HG03469 (cell line): ENCODE results near the gene THBD.

ENCODE experiments used
- ATAC-seq: cut with Tn5 transposase; IDR thresholded peaks from one replicate; pipeline ENCODE4 v1.9.1; 2021; ENCODE audit warnings: mild to moderate bottlenecking, moderate library complexity, moderate number of reproducible peaks; ENCODE audit not compliant: unreplicated experiment

Gene THBD

GRCh38 chr20:23063581-23063980 lies 14.1 kb upstream of the THBD start:
- ATAC-seq: no peak

GRCh38 chr20:23063168-23063567 lies 13.7 kb upstream of the THBD start:
- no peak for ATAC-seq

GRCh38 chr20:23062632-23063031 lies 13.2 kb upstream of the THBD start:
- ATAC-seq: no peak

DNA sequence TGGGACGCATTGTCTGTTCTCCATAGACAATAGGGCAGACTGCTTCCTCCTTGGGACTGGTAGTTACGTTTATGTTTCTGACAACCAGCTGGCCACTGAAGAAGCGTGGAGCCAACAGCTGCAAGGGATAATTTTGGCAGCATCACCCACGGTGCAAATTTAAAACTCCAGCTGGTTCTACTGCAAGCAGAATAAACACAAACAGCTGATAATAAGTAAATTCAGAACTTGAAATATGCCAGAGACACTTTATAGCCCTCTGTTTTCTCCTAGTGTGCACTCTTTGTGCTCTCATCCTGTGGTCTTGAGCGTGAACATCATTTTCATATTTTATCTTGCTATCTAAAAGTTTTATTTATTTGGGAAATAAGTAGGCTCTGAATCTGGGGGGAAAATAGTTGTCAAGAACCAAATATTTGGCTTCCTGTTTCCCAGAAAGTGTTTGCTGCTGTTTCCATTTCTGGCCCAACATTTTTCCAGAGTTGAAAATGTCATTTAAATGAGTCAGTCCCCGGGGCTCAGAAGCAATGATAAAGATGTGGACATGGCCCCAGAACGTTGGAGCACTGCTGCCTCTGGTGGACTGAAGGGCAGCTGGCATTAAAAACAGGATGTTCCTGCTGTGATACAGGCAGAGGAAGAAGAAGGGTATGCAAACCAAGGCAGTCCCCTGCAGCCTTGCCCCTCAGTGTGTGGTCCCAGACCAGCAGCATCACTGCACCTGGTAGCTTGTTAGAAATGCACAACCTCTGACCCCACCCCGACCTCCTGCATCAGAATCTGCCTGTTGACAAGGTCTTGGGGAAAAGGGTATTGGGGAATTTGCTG lies 12.5 kb upstream of the THBD start:
- ATAC-seq: no peak

DNA sequence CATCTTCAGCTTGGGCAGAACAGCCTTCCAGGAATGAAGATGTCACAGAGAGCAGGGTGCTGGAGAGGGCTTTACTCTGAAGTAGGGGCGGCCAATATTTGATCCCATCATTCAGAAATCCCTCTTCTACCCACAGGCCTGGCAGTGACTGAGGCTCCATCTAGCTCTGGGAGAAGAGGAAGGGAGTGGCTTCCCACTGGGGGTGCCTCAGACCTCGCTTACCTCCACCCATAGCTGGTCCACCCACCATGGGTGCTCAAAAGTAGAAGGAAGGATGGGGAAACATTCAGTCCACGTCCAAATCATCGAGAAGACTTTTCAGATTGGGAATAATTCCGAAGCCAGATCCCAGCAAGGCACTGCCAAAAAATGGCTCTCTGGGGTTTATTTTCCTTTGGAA lies 11.8 kb upstream of the THBD start:
- ATAC-seq: no peak

DNA sequence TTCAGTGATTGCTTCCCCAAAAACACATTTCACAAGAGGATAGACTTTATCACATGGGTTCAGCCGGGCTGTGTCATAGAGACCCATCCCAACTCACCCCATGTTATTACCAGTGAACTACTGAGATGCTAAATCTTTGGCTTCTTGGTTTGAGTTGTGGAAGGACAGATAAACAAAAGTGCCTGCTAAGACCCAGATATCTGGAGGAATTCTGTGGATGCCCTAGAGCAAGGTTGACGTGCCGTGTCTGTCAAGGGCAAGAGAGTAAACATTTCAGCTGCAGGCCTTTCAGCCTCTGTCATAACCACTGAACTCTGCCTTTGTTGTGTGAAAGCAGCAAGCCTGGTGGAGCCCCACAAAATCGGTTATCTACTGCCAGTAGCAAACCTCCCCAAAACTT lies 11.2 kb upstream of the THBD start:
- no peak for ATAC-seq

DNA sequence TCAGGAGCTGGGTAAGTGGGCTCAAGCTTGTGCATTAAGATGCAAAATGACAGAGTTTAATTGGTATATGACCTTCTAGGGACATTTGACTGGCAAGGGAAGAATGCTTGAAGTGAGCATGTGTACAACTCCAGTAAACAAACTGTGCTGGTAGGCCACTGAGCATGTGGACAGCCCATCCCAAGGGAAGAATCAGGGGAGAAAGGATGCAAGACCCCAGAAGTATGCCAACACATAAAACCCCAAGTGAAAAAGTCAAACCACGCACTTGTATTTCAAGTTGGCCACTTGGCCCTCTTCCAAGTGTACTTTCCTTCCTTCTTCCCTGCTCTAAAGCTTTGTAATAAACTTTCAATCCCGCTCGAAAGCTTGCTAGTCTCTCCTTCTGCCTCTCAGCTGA lies 10.4 kb upstream of the THBD start:
- no peak for ATAC-seq

DNA sequence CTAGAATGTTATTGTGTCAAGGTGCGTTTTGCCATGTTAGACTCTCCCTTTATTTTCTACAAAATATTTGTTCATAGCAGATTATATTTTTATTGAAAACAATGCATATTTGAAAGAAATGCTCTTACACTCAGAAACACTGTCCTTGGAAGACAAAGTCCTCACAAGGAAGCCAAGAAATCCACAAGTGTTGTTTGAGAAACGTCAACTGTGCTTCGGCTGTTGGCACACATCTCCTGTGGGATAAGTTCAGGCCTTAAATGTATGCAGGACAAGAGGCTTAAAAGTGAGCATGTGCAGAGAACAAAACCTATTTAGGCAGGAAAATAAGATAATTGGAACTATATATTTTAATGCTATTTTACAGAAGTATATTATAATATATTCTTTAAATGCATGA lies 9.5 kb upstream of the THBD start:
- ATAC-seq: no peak

DNA sequence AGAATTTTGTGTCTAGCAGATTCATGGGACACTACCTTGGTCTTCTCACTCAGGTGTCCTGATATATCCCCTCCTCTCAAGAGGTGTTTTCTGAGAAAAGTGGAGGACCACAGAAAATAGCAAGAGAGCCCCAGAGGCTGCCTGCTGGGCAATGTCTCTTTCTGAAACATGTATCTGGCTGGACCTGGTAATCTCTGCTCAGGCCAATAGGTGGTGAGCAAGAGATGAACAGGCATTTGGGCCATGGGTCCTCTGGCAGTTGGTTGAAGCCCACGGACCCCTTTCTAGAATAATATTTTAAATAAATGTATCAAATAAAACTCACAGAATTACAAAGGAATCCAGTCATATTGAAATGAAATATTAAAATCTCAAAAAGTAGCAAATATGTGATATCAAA lies 8.8 kb upstream of the THBD start:
- no peak for ATAC-seq

DNA sequence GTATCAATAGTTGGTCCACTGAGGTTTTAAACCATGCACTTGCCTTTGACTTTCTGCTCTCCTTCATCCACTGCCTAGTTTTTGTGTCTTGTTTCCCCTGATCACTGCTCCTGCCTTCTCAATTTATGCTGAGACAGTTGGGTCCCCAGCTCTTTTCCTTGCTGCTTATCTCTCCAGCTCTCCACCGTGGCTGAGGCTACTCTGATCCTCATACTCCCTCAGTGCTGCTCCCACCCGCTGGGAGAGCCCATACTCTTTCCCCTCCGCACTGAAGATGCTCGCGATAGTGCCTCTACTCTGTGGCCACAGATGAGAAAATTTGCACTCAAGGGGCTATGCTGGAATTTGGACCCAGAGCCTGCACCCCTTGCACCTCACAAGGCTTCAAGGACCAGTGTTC lies 3.4 kb upstream of the THBD start:
- ATAC-seq: no peak

GRCh38 chr20:23050847-23051627 lies 1.6 kb upstream of the THBD start:
- no peak for ATAC-seq

- ATAC-seq: no peak
Measured at GRCh38 chr20:23050076-23050838, 785 bp upstream of the THBD start.

GRCh38 chr20:23048283-23049200 lies 930 bp downstream of the THBD start:
- ATAC-seq: no peak

- ATAC-seq: no peak
Measured at GRCh38 chr20:23047738-23048214, 1.7 kb downstream of the THBD start.

- ATAC-seq: no peak
Measured at GRCh38 chr20:23047001-23047737, 2.3 kb downstream of the THBD start.

- ATAC-seq: no peak
Measured at GRCh38 chr20:23046431-23046830, 3.0 kb downstream of the THBD start.

- no peak for ATAC-seq
Measured at GRCh38 chr20:23043376-23043775, 6.1 kb downstream of the THBD start.

GRCh38 chr20:23042270-23042669 lies 7.2 kb downstream of the THBD start:
- no peak for ATAC-seq

- ATAC-seq: no peak
Measured at GRCh38 chr20:23039885-23040508, 9.5 kb downstream of the THBD start.
